ENCODE measurements around the gene TIMM8A.
"Not testable (repeated sequence)": the region's sequence is repeated elsewhere in the genome, so short reads cannot be mapped to it uniquely, and the experiment has no call there.

TIMM8A gene

GRCh38 chrX:101357166-101357795, 8.7 kb upstream of the TIMM8A start:
- DNase-seq: no peak

GRCh38 chrX:101349193-101349562, 636 bp upstream of the TIMM8A start:
- no peak for DNase-seq

GRCh38 chrX:101347859-101348451, 587 bp downstream of the TIMM8A start:
- DNase-seq: no peak

GRCh38 chrX:101337776-101338271, 10.7 kb downstream of the TIMM8A start:
- no peak for DNase-seq

GRCh38 chrX:101334310-101334709, 14.2 kb downstream of the TIMM8A start:
- DNase-seq: not testable (repeated sequence)

- not testable (repeated sequence) for DNase-seq
These were observed 21.9 kb downstream of the TIMM8A start for GRCh38 chrX:101326600-101326999.

GRCh38 chrX:101303790-101304189, 44.8 kb downstream of the TIMM8A start:
- no peak for DNase-seq

Data from NCI-H2227 treated with DMSO at 0.1 percent for 48 hours (cell line).